ENCODE results near the gene TXNDC15.
"Not testable (repeated sequence)": the region's sequence is repeated elsewhere in the genome, so short reads cannot be mapped to it uniquely, and the experiment has no call there.

Gene TXNDC15

DNA sequence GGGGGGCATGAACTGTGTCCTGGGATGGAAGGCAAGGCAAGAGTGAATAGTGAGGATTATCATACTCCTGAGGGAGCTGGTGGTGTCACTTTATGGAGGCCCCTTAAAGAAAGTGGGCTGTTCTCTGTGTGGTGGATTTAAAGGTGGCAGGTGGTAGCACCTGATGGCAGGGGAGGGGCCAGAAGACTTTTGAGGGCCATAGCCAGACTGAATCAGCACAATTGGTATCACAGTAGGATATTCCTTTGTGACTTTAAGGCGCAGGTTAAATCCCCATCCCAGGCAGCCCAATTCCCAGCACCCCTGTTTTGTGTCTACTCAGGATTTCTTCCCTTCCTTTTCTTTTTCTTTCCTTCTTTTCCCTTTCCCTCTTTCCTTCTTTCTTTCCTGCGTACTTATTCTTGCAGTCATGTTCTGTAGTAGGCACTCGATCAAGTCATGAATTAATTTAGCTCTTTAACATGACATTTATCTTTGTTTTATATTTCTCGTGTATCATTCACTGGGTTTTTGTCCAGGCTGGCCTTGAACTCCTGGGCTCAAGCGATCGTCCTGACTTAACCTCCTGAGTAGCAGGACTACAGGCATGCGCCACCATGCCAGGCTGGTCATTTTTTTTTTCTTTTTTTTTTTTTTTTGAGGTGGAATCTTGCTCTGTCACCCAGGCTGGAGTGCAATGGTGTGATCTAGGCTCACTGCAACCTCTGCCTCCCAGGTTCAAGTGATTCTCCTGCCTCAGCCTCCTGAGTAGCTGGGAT lies 19.8 kb downstream of the TXNDC15 start:
- H3K4me3 ChIP-seq (ENCODE audit: low read depth, low read length) = no peak overlapping the region
- in situ Hi-C loops (cut with HindIII; ENCODE audit: low sequenced_read_pairs) = no loop called here
- no peak for DNase-seq (ENCODE audit: low read depth)
- TF ChIP-seq, protein P1, sequence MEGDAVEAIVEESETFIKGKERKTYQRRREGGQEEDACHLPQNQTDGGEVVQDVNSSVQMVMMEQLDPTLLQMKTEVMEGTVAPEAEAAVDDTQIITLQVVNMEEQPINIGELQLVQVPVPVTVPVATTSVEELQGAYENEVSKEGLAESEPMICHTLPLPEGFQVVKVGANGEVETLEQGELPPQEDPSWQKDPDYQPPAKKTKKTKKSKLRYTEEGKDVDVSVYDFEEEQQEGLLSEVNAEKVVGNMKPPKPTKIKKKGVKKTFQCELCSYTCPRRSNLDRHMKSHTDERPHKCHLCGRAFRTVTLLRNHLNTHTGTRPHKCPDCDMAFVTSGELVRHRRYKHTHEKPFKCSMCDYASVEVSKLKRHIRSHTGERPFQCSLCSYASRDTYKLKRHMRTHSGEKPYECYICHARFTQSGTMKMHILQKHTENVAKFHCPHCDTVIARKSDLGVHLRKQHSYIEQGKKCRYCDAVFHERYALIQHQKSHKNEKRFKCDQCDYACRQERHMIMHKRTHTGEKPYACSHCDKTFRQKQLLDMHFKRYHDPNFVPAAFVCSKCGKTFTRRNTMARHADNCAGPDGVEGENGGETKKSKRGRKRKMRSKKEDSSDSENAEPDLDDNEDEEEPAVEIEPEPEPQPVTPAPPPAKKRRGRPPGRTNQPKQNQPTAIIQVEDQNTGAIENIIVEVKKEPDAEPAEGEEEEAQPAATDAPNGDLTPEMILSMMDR (IDR thresholded peaks at IDR 0.05; ENCODE audit: low read depth, low read length, missing control alignments) = no peak

DNA sequence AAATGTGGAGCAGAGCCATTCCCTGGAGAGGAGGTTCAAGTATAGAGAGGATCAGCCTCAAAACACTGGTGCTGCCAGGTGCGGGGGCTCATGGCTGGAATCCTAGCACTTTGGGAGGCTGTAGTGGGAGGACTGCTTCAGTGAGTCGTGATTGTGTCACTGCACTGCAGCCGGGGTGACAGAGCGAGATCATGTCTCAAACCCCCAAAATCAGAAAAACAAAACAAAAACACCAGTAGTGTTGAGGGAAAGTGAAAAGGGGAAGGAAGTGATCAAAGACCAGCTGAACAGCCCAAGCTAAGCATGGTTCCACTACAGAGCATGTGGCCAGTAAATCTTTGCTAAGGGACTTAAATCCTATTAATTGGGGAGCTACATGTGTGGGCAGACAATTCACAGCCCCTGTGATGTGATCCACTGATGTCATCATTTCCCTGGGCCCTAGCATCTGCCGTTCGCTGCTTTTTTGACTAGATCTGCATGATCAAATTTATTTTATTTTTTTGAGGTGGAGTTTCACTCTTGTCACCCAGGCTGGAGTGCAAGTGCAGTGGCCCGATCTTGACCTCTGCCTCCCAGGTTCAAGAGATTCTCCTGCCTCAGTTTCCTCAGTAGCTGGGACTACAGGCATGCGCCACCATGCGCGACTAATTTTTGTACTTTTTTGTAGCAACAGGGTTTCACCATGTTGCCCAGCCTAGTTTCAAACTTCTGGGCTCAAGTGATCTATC lies 28.1 kb downstream of the TXNDC15 start:
- H3K4me3 ChIP-seq (ENCODE audit: low read depth, low read length) = no peak overlapping the region
- TF ChIP-seq, protein P1 (IDR thresholded peaks at IDR 0.05; ENCODE audit: low read depth, low read length, missing control alignments) = no peak
- DNase-seq (ENCODE audit: low read depth) = no peak
- in situ Hi-C loops (cut with HindIII; ENCODE audit: low sequenced_read_pairs) = no loop called here

DNA sequence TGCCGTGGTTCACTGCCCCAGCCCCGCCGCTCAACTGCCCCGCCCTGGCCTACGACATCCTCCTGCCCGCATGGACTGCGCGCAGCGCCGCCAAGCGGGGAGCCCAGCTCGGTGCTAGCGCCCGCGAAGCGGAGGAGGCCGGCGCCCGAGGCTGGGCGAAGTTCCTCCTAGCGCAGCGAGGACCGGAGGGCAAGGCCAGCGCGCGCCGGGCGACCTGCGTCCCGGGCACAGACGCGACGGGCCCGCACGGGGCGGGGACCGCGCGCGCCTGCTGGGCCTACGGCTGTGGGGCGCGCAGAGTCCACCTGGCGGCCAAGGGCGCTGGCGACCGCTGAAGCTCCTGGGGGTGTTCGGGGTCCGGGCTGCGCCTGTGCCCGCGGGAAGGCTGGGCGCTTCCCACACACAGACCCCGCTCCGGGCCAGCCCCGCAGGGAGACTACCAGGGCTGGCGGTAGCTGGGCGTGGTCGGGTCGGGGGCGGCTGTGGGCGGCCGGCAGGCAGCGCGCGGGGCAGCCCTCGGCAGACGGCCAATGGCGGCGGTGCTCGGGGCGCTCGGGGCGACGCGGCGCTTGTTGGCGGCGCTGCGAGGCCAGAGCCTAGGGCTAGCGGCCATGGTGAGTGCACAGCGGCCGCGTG lies 30.6 kb downstream of the TXNDC15 start, which contains the start of gene PCBD2:
PCBD2 (plus strand) TSS at position 522 of the 636 bp plus-strand sequence; CDS start at position 531, 9 bp downstream.
- TF ChIP-seq, protein P1 (IDR thresholded peaks at IDR 0.05; ENCODE audit: low read depth, low read length, missing control alignments) = peak; percentile 81
- peak within 1 kb of the TSS; percentile 61 for H3K4me3 ChIP-seq (ENCODE audit: low read depth, low read length)
- in situ Hi-C loops (cut with HindIII; ENCODE audit: low sequenced_read_pairs) = no loop called here
- peak; percentile 57 for DNase-seq (ENCODE audit: low read depth)

DNA sequence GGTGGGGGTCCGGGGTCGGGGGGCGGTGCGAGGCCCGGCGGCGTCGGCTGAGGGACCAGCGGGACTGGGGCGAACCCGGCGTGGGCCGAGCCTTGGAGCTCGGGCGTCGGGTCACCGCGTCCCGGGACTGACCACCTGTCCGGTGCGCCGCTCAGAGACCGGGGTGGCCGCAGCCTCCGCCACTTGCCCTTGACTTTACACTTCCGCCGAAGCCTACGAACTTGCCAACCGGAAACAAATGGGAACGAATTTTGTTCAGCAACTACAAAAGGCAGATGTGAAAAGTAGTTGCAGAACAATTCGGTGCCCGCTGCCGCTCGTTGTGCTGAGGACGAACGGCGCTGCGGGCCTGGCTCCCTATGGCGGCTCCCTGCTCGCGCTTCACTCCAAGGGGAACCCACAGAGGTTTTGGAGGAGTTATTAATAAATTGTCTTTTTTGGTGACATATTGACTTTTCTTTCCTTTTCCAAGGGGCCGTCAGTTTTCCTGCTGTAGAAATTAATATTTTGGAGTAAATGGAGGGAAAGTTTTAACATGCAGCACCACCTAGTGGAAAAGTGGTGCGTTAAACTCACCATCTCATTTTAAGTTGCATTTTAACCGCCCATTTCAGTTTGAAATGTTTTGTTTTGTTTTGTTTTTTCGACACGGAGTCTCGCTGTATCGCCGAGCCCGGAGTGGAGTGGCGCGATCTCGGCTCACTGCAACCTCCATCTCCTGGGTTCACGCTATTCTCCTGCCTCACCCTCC lies 31.2 kb downstream of the TXNDC15 start:
- in situ Hi-C loops (cut with HindIII; ENCODE audit: low sequenced_read_pairs) = no loop called here
- peak; percentile 45 for DNase-seq (ENCODE audit: low read depth)
- TF ChIP-seq, protein P1 (IDR thresholded peaks at IDR 0.05; ENCODE audit: low read depth, low read length, missing control alignments) = peak; percentile 56
- H3K4me3 ChIP-seq (ENCODE audit: low read depth, low read length) = peak overlapping the region; percentile 61

DNA sequence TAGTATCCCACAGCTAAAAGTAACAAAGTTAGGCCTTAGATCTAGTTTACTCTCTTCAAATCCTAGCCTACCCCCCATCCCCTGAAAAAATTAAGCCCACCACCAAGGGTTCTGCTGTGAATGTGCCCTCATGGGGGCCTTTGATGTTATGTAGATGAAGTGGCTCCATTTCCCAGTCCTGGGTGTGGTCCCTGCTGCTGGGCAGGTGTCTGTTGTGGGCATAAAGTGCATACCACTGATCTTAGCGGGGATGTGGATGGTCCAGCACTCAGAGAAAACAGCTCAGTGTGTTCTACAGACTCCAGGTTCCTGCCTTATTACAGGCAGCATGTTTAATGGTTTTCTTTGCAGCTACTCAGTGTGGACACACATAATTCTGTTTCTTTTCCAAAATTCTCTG lies 32.6 kb downstream of the TXNDC15 start:
- H3K4me3 ChIP-seq (ENCODE audit: low read depth, low read length) = no peak overlapping the region
- in situ Hi-C loops (cut with HindIII; ENCODE audit: low sequenced_read_pairs) = no loop called here
- TF ChIP-seq, protein P1 (IDR thresholded peaks at IDR 0.05; ENCODE audit: low read depth, low read length, missing control alignments) = no peak
- no peak for DNase-seq (ENCODE audit: low read depth)

DNA sequence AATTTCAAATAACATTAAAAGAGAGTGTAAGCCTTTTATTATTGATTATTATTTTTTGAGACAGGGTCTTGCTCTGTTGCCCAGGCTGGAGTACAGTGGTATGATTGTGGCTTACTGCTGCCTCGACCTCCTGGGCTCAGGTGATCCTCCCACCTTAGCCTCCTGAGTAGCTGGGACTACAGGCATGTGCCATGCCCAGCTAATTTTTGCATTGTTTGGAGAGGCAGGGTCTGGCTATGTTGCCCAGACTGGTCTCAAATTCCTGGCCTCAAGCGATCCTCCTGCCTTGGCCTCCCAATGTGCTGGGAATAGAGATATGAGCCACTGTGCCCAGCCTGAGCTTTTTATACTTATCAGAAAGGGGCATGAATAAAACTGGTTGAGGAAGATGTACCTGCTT lies 36.6 kb downstream of the TXNDC15 start:
- in situ Hi-C loops (cut with HindIII; ENCODE audit: low sequenced_read_pairs); H3K4me3 ChIP-seq (ENCODE audit: low read depth, low read length); DNase-seq (ENCODE audit: low read depth): not testable (repeated sequence)

All from astrocyte of the cerebellum (primary cell).